Germinal center (tissue), 1 donor: ENCODE data around the gene SF3B3.
"Not testable (repeated sequence)": the region's sequence is repeated elsewhere in the genome, so short reads cannot be mapped to it uniquely, and the experiment has no call there.

Source experiments
- DNase-seq: peaks from one replicate; pipeline ENCODE4 v3.0.0; 2012; ENCODE audit warnings: mixed read lengths, low spot score

Gene SF3B3

DNA sequence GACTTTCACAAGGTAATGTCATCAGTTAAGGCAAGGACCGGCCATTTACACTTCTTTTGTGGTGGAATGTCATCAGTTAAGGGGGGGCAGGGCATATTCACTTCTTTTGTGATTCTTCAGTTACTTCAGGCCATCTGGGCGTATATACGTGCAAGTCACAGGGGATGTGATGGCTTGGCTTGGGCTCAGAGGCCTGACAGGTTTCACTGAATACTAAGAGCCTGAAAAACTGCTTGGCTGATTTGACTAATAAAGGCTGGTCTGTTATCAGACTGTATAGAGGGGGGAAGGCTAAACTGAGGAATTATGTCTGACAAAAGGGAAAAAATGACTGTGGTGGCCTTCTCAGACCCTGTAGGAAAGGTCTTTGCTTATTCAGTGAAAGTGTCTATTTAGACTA lies 98.2 kb downstream of the SF3B3 start:
- DNase-seq: not testable (repeated sequence)
